Heart right ventricle (tissue), 16 donors: Measurements from ENCODE around the gene IMPACT. TPM values are rescaled to one million over a fixed set of nuclear protein-coding genes. Genes with fewer than 3 reads are reported as not detected.

ENCODE experiments used
- ATAC-seq, 8 donors: fragments of 200-7000 bp; cut with Tn5 transposase; one replicate each; pipeline ENCODE4 v1.9.1; 2020; ENCODE audit warnings: mild to moderate bottlenecking in 8 of 8, moderate library complexity in 8 of 8, moderate number of reproducible peaks in 1 of 8
- DNase-seq, 2 donors: peaks; one replicate each; pipeline ENCODE4 v3.0.0-alpha.2; 2020
- H3K27ac ChIP-seq, 10 donors: fragments of 200-600 bp; sonication (generic) in 2 of 10; one replicate each; pipeline versions ENCODE4 v1.5.0 to v1.8.0; 2020 to 2022; ENCODE audit warnings: mild to moderate bottlenecking in 3 of 10
- H3K27me3 ChIP-seq, 7 donors: fragments of 200-600 bp; one replicate each; pipeline ENCODE4 v1.8.0; 2021 to 2022; ENCODE audit warnings: mild to moderate bottlenecking in 2 of 7
- H3K36me3 ChIP-seq, 9 donors: fragments of 200-600 bp; sonication (generic) in 1 of 9; one replicate each; pipeline versions ENCODE4 v1.5.0 to v1.8.0; 2020 to 2022; ENCODE audit warnings: mild to moderate bottlenecking in 2 of 9
- H3K4me1 ChIP-seq, 9 donors: fragments of 200-600 bp; sonication (generic) in 1 of 9; one replicate each; pipeline versions ENCODE4 v1.5.0 to v1.8.0; 2020 to 2022; ENCODE audit warnings: mild to moderate bottlenecking in 4 of 9
- H3K4me3 ChIP-seq, 10 donors: fragments of 200-600 bp; sonication (generic) in 2 of 10; one replicate each; pipeline versions ENCODE4 v1.5.0 to v1.8.0; 2020 to 2022; ENCODE audit warnings: mild to moderate bottlenecking in 7 of 10, moderate library complexity in 2 of 10
- H3K9me3 ChIP-seq, 11 donors: fragments of 200-600 bp in 10 of 11; sonication (generic) in 2 of 11; one replicate each; pipeline versions ENCODE4 v1.5.0 to v1.8.0; 2013 to 2022; ENCODE audit warnings: mild to moderate bottlenecking in 2 of 11, control low read depth in 1 of 11, moderate library complexity in 1 of 11
- WGBS, 2 donors: extraction: QIAGEN DNeasy Blood & Tissue Kit; methylation state at CpG; one replicate each; pipeline ENCODE4 v1.1.7; 2013; ENCODE audit warnings: inconsistent platforms in 1 of 2; 5-methylcytosine and 5-hydroxymethylcytosine counted together
- intact Hi-C, 10 donors: fragments of 100-400 bp; cut with DNase I; formaldehyde crosslinking; loops; one replicate each; pipeline versions ENCODE4 v1.11.1 to v1.14.2; 2022
- polyA plus RNA-seq, 2 donors: library from polyadenylated mRNA; stranded (reverse); fragments of 200-250 nt; gene quantifications; one replicate each; pipeline ENCODE4 v1.2.3, GENCODE V29; 2013
- total RNA-seq, 10 donors: library from RNA; stranded (reverse); fragmentation: NEBNext Ultra II Directional in 3 of 10; extraction: Animal tissue kit (Norgen Biotek cat#: 25700) in 3 of 10; gene quantifications; one replicate each; pipeline versions ENCODE4 v1.2.1 to v1.2.4, GENCODE V29; 2021 to 2023
- TF ChIP-seq, protein P1 (sequence below), 9 donors: fragments of 200-600 bp; sonication (generic) in 2 of 9; IDR thresholded peaks; one replicate each; pipeline versions ENCODE4 v1.5.0 to v1.8.0; 2021 to 2022; ENCODE audit warnings: antibody characterized with exemption in 9 of 9, mild to moderate bottlenecking in 5 of 9, moderate library complexity in 1 of 9
- donor health status: Arrhythmogenic right ventricular cardiomyopathy.
- donor health status: ischemic (EF 13 %, LVEDD 7.1; RV severe dilation, severe dysfunction).
- donor health status: healthy with polysubstance abuse.
- donor health status: DM: no; HTN: yes; CAD: no.
- donor health status: DM: no; HTN: no; CAD: no.
- donor health status: ischemic (EF 25% LVEDD 6.9; RV normal size, moderate dysfunction).
- donor health status: ischemic (EF 25% LVEDD 5.7; RV mildly dilated, moderate dysfunction).
- donor health status: healthy.
- donor health status: DM: yes; HTN: yes; CAD: no.
- donor health status: Ischemic cardiomyopathy.
- donor health status: ischemic (EF 35%, LVEDD 5.7; RV mildly dilated, moderate dysfunction).
- donor health status: nonischemic (EF 11% LVEDD 7.7; RV severe dilation, severe dysfunction).
- donor health status: DM: yes; HTN: yes; CAD: no.
- donor health status: PGD.
- donor health status: ischemic (EF 29% LVEDD 5.4; RV normal size, mild dysfunction).
- donor health status: nonischemic (EF 23%, LVEDD 6.1; RV moderate dilation, normal function).

The IMPACT gene
- total and polyA plus RNA-seq, 12 donors = 4.5 to 33.8 (median 26.0) TPM

DNA sequence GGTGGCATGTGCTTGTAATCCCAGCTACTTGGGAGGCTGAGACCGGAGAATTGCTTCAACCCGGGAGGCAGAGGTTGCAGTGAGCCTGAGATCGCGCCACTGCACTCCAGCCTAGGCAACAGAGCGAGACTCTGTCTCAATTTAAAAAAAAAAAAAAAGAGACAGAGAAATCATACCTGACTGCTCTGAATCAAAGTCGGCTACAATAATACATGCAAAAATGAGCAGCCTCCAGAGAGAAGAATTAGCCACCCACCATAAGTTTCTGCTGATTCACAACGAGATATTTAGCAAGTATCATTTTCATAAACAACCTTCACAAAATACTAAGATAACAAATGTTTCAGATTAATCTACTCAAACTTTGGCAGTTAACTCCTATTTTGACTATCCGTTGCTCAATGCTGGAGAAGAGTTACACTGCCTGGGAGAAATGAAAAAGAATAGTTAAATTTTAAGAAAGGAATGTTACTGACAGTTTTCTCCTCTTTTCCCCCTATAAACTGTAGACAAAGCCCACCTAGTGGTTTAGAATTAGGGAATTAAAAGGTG lies 30.3 kb upstream of the IMPACT start:
- Histone ChIP-seq H3K27ac (no peak overlapping the region), H3K9me3 (no peaks in the 10 kb centered on the region), H3K36me3 (no peaks in the 10 kb centered on the region), H3K4me3 (no peak overlapping the region), H3K4me1 (peaks cover 0 to 36% (median 9%) of the 10 kb centered on the region in 9 donors), H3K27me3 (no peaks in the 10 kb centered on the region)
- WGBS, 2 donors = 89 to 91% methylated on average over 8 of the region's 8 CpGs
- TF ChIP-seq, protein P1, sequence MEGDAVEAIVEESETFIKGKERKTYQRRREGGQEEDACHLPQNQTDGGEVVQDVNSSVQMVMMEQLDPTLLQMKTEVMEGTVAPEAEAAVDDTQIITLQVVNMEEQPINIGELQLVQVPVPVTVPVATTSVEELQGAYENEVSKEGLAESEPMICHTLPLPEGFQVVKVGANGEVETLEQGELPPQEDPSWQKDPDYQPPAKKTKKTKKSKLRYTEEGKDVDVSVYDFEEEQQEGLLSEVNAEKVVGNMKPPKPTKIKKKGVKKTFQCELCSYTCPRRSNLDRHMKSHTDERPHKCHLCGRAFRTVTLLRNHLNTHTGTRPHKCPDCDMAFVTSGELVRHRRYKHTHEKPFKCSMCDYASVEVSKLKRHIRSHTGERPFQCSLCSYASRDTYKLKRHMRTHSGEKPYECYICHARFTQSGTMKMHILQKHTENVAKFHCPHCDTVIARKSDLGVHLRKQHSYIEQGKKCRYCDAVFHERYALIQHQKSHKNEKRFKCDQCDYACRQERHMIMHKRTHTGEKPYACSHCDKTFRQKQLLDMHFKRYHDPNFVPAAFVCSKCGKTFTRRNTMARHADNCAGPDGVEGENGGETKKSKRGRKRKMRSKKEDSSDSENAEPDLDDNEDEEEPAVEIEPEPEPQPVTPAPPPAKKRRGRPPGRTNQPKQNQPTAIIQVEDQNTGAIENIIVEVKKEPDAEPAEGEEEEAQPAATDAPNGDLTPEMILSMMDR (IDR thresholded peaks at IDR 0.05) = no peak
- ATAC-seq (no peak), DNase-seq (no peak)
- intact Hi-C loops = loop anchor here in 1 of 10 donors (10.0 kb wide), 1 partner anchor 959 kb away; the partner anchor contains the start of gene ZNF521

DNA sequence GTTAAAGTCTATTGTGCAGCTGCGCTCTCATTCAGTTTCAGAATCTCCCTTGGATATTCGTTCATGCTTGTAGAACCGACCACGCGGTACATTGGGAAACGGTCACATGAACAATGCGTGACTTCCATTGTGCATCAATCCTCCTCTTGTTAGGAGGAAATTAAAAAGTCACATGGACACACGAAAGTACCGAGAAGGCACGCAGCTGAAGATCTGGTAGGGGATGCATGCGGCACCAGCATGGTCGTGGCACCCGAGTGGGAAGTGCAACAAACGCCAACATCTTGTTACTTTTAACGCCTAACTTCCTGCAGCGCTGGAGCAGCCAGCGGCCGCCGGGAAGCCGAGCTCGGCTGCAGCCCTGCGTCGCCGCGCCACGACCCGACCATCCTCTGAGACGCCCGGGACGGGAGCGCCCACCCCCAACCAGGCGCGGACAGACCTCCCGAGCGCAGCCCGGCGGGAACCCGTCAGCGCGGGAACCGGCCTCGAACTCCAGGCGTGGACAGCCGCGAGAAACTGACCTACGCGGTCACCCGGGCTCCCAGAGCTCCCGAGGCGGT lies 29.3 kb upstream of the IMPACT start:
- intact Hi-C loops = loop anchor here in 2 of 10 donors (1.0 to 10.0 kb wide), 2 partner anchors 30 to 958 kb away; partner anchors contain the start of gene ZNF521 (in 1 of the 2)
- Histone ChIP-seq H3K27ac (peak overlapping the region in 9 of 10 donors; percentile 66 to 89 (median 80)), H3K27me3 (no peaks in the 10 kb centered on the region), H3K4me3 (peak overlapping the region; percentile 61 to 84 (median 76)), H3K4me1 (peaks cover 0 to 36% (median 9%) of the 10 kb centered on the region in 9 donors), H3K9me3 (no peaks in the 10 kb centered on the region), H3K36me3 (no peaks in the 10 kb centered on the region)
- DNase-seq = peak in 1 of 2 donors; percentile 40
- 0 to 1% methylated on average over 50 of the region's 50 CpGs for WGBS, 2 donors
- peak; percentile 34 to 62 (median 51) for ATAC-seq
- TF ChIP-seq, protein P1 (IDR thresholded peaks at IDR 0.05) = no peak

DNA sequence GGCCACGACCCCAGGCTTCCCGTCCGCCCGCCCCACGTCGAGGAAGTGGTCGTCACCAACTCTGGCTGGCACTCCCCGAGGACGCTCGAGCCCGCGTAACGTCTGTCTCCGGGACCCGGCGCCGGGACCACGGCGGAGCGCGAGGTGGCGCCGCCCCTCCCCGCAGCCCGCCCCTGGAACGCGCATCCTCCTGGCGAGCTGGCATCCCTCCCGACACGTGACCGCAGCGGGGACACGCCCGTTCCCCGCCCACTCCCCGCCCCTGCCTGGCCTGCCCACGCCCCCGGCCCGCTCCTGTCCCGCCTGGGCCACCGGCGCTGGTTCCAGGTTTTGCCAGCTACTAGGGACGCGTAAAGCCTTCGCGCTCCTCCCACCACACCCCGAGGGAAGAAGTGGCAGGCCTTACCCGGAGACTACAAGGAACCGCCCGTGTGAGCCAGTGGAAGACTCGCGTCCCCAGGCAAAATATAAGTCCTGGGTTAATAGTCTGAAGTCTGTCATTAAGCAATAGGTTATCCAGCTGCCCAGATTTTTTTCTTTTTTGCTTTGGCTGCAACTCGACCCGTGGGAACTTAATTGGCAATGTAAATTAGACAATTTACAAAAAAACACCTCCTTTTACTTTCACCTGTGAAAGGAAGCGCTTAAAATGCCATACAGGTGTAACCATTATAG lies 28.6 kb upstream of the IMPACT start, which contains the start of gene OSBPL1A:
TSS of gene OSBPL1A (minus strand) at position 131 of the 675 bp plus-strand sequence. CDS start 20,291 bp downstream, outside the sequence.
- WGBS, 2 donors = 2% methylated on average over 54 to 55 of the region's 55 CpGs
- intact Hi-C loops = loop anchor here in 2 of 10 donors (1.0 to 10.0 kb wide), 2 partner anchors 29 to 957 kb away; partner anchors contain the start of gene ZNF521 (in 1 of the 2)

More for the DNA sequence above, 28.6 kb upstream of the IMPACT start, which contains the start of gene OSBPL1A:
- DNase-seq (peak; percentile 94 to 96), ATAC-seq (peak; percentile 97 to 99 (median 98))
- Histone ChIP-seq H3K4me1 (peaks cover 0 to 36% (median 9%) of the 10 kb centered on the region in 9 donors), H3K9me3 (no peaks in the 10 kb centered on the region), H3K27ac (peak within 1 kb of the TSS in 9 of 10 donors; percentile 66 to 89 (median 80)), H3K4me3 (peak within 1 kb of the TSS; percentile 61 to 84 (median 76)), H3K36me3 (no peaks in the 10 kb centered on the region), H3K27me3 (no peaks in the 10 kb centered on the region)
- TF ChIP-seq, protein P1 (IDR thresholded peaks at IDR 0.05) = peak in 3 of 9 donors; percentile 11 to 30 (median 22)
